Fibroblast of skin of scalp (primary cell): ENCODE data around the gene DNAL1.
"Not testable (repeated sequence)": the region's sequence is repeated elsewhere in the genome, so short reads cannot be mapped to it uniquely, and the experiment has no call there.

ENCODE experiments used
- DNase-seq: peaks from one replicate; pipeline ENCODE4 v3.0.0-alpha.2; 2013

DNAL1 gene

GRCh38 chr14:73640796-73641365 lies 3.9 kb upstream of the DNAL1 start:
- DNase-seq: no peak

GRCh38 chr14:73645248-73645610 lies 443 bp downstream of the DNAL1 start:
- DNase-seq: no peak

- no peak for DNase-seq
These were observed 6.2 kb downstream of the DNAL1 start for GRCh38 chr14:73651005-73651404.

GRCh38 chr14:73655851-73656250 lies 11.1 kb downstream of the DNAL1 start:
- no peak for DNase-seq

- not testable (repeated sequence) for DNase-seq
These were observed 14.4 kb downstream of the DNAL1 start for GRCh38 chr14:73659202-73659601.

- DNase-seq: no peak
These were observed 15.7 kb downstream of the DNAL1 start for GRCh38 chr14:73660511-73660910.

GRCh38 chr14:73661872-73662271 lies 17.1 kb downstream of the DNAL1 start:
- peak; percentile 9 for DNase-seq

- DNase-seq: peak; percentile 95
These were observed 17.7 kb downstream of the DNAL1 start for GRCh38 chr14:73662487-73662943.

GRCh38 chr14:73663548-73664212 lies 18.9 kb downstream of the DNAL1 start:
- no peak for DNase-seq

GRCh38 chr14:73665130-73665529 lies 20.3 kb downstream of the DNAL1 start:
- DNase-seq: no peak

GRCh38 chr14:73666583-73666982 lies 21.8 kb downstream of the DNAL1 start:
- DNase-seq: no peak

GRCh38 chr14:73667854-73668253 lies 23.1 kb downstream of the DNAL1 start:
- no peak for DNase-seq

GRCh38 chr14:73674986-73675385 lies 30.2 kb downstream of the DNAL1 start:
- DNase-seq: no peak

GRCh38 chr14:73678698-73679097 lies 33.9 kb downstream of the DNAL1 start:
- no peak for DNase-seq

- DNase-seq: no peak
These were observed 36.0 kb downstream of the DNAL1 start for GRCh38 chr14:73680821-73681220.

GRCh38 chr14:73684627-73685026 lies 39.8 kb downstream of the DNAL1 start:
- DNase-seq: no peak

- DNase-seq: no peak
These were observed 40.5 kb downstream of the DNAL1 start for GRCh38 chr14:73685328-73685727.

GRCh38 chr14:73686901-73687300 lies 42.1 kb downstream of the DNAL1 start:
- DNase-seq: no peak

GRCh38 chr14:73694083-73694482 lies 49.3 kb downstream of the DNAL1 start:
- no peak for DNase-seq

- no peak for DNase-seq
These were observed 50.3 kb downstream of the DNAL1 start for GRCh38 chr14:73695082-73695481.

- no peak for DNase-seq
These were observed 51.2 kb downstream of the DNAL1 start for GRCh38 chr14:73695997-73696396.

GRCh38 chr14:73696466-73697400 lies 51.9 kb downstream of the DNAL1 start:
- peak; percentile 70 for DNase-seq

GRCh38 chr14:73700325-73700724 lies 55.5 kb downstream of the DNAL1 start:
- no peak for DNase-seq

- DNase-seq: not testable (repeated sequence)
These were observed 63.3 kb downstream of the DNAL1 start for GRCh38 chr14:73708076-73708475.
